ENCODE results near the gene CUL9.
A peak's percentile ranks its signal among the peaks of the same experiment; 100 is the strongest.

CUL9 gene

DNA sequence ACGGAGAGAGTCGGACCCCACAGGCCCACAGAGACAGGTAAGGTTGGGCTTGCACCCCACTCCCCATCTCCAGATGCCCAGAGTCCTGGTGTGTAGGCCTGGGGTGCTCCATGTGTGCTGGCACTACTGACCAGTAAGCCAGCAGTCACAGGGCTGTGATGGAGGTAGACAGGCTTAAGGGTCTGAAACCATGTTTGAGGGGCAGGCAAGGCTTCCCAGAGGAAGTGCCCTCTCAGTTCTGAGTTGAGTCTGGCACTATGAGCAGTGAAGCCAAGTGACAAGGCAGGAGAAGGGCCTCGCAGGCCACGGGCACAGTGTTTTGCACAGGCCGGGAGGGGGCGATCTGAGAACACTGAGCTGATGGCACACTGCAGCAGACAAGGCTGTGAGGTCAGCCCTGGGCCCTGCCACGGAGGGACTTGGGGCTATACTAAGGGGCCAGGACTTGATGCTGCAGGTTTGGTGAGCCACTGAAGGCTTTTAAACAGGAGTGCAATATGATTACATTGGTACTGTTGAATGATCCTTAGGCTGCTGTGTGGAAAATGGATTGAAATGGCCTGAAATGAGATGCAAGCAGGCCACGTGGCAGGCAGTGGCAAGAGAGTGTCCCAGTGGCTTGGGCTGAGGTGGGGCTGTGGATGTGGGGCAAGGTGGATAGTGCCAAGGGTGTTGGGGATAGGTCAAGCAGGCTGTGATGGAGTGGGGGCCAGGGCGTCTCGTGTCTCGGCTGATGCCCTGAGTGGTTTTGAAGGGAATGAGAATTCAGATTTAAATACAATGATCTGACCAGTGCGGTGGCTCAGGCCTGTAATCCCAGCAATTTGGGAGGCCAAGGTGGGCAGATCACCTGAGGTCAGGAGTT, 81.5 kb downstream of the CUL9 start:
- in situ Hi-C loops (cut with HindIII; ENCODE audit: low sequenced_read_pairs): no loop called here
- DNase-seq (ENCODE audit: low read depth, low spot score): peak; percentile 50
- TF ChIP-seq, protein P1, sequence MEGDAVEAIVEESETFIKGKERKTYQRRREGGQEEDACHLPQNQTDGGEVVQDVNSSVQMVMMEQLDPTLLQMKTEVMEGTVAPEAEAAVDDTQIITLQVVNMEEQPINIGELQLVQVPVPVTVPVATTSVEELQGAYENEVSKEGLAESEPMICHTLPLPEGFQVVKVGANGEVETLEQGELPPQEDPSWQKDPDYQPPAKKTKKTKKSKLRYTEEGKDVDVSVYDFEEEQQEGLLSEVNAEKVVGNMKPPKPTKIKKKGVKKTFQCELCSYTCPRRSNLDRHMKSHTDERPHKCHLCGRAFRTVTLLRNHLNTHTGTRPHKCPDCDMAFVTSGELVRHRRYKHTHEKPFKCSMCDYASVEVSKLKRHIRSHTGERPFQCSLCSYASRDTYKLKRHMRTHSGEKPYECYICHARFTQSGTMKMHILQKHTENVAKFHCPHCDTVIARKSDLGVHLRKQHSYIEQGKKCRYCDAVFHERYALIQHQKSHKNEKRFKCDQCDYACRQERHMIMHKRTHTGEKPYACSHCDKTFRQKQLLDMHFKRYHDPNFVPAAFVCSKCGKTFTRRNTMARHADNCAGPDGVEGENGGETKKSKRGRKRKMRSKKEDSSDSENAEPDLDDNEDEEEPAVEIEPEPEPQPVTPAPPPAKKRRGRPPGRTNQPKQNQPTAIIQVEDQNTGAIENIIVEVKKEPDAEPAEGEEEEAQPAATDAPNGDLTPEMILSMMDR (IDR thresholded peaks at IDR 0.05; ENCODE audit: low read depth, low read length): peak; percentile 83
- H3K4me3 ChIP-seq (ENCODE audit: low read depth, low read length): no peak overlapping the region

DNA sequence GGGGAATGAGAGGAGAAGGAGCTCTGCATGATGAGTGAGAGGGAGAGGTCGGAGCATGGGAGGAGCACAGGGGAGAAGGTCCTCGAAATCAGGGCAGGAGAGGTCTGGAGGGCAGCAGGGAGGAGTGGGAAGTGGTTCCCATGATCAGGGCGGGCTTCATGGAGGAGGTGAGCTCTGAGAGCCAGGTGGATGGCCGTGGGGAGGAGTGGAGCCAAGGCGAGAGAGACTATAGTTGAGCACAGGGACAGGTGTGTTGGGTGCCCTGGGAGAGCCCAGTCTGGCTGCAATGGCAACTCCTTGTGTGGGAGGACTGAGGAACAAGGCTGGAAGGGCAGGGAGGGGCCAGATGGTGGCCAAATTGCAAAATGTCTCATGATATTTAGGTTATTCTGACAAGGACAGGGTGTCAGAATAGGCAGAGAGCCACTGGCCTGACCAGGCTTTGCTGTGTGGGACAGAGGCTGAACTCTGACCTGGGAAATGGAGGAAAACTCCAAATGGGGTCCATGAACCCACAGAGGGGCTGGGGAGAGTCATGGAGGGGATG, 82.7 kb downstream of the CUL9 start:
- in situ Hi-C loops (cut with HindIII; ENCODE audit: low sequenced_read_pairs): no loop called here
- H3K4me3 ChIP-seq (ENCODE audit: low read depth, low read length): no peak overlapping the region
- no peak for DNase-seq (ENCODE audit: low read depth, low spot score)
- TF ChIP-seq, protein P1 (IDR thresholded peaks at IDR 0.05; ENCODE audit: low read depth, low read length): no peak

DNA sequence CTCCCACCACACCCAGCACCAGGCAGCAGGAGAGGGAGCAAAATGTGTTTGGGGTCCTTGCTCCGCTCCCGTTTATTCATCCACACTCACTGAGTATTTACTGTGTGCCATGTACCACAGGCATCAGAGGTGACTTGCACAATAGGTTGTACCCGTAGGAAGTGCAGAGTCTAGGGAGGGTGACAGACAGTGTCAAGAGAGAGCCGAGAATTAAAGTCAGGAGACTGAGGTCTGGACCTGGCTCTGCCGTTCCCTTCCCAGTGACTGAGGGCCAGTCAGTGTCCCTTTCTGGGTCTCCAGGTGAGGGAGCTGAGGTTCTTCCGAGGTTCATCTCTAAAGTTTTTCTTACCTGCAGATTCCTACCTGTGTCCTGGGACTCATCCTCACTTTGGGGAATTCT, 83.6 kb downstream of the CUL9 start:
- in situ Hi-C loops (cut with HindIII; ENCODE audit: low sequenced_read_pairs): no loop called here
- H3K4me3 ChIP-seq (ENCODE audit: low read depth, low read length): no peak overlapping the region
- TF ChIP-seq, protein P1 (IDR thresholded peaks at IDR 0.05; ENCODE audit: low read depth, low read length): no peak
- DNase-seq (ENCODE audit: low read depth, low spot score): no peak

DNA sequence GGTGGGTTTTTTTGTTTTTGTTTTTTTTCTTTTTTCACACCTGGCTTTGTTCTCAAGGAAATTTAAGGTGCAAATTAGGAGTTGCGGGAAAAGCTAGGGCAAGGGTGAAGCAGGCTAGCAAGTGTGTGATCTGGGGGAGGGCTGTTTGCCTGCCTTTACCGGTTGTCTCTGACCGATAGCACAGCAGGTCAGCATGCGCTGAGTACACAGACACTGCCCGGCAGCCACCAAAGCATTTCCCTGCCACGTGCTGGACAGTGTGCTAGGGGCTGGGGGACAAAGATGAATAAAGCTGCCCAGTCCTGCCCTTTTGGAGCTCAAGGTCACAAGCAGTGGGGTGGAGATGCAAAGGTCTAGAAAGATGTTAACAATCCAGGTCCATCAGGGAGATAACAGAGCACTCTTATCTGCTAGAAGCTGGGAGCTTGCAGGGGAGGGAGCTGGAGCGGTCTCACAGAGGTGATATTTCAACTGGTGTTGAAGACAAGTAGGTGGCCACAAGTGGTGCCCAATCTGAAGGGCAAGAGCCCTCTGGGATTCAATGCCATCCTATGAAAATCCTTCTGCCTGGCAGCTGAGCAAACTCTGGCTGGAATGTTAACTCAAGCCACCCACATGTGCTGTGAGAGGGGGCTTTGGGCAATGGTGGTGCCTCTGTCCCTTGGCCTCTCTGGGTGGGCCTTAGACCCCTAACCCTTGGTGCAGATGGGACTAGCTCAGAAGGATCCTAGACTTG, 85.8 kb downstream of the CUL9 start:
- in situ Hi-C loops (cut with HindIII; ENCODE audit: low sequenced_read_pairs): no loop called here
- TF ChIP-seq, protein P1 (IDR thresholded peaks at IDR 0.05; ENCODE audit: low read depth, low read length): no peak
- no peak overlapping the region for H3K4me3 ChIP-seq (ENCODE audit: low read depth, low read length)
- DNase-seq (ENCODE audit: low read depth, low spot score): no peak

DNA sequence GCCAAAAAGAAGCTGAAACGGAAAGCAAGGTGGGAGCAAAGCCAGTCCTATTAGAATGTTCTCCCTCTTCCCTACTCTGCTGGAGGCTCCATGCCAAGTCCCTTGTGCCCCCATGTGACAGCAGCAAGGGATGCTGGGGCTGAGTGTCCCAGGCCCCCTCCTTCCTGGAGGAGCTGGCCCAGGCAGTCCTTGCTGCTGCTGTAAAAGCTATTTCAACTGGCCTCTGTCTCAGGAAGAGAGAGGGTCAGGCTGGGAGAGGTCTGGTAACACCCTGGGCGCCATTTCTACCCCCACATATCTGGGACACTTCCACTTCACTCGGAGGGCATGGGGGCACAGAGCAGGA, 86.3 kb downstream of the CUL9 start:
- in situ Hi-C loops (cut with HindIII; ENCODE audit: low sequenced_read_pairs): no loop called here
- no peak for DNase-seq (ENCODE audit: low read depth, low spot score)
- TF ChIP-seq, protein P1 (IDR thresholded peaks at IDR 0.05; ENCODE audit: low read depth, low read length): no peak
- no peak overlapping the region for H3K4me3 ChIP-seq (ENCODE audit: low read depth, low read length)

DNA sequence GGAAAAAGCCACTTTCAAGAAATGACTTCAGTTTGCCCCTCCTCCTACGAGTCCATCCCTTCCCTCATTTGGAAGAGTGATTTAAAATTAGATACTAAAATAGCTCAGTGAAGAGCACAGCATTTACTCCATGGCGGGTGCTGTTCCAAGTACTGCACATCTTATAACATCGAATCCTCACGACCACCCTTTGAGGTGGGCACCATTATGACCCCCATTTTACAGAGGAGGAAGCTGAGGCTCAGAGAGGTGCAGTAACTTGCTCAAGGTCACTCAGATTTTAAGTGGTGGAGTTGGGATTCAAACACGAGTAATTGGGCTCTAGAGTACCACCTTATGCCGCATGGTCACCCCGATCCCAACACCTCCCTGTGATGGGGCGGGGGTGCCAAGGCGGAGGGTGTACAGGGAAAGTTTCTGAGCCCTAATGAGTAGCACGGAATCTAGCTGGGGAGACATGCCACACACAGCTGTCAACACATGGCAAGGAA, 86.8 kb downstream of the CUL9 start:
- TF ChIP-seq, protein P1 (IDR thresholded peaks at IDR 0.05; ENCODE audit: low read depth, low read length): no peak
- in situ Hi-C loops (cut with HindIII; ENCODE audit: low sequenced_read_pairs): no loop called here
- no peak for DNase-seq (ENCODE audit: low read depth, low spot score)
- no peak overlapping the region for H3K4me3 ChIP-seq (ENCODE audit: low read depth, low read length)
